ENCODE data around the gene ZNF785. TPM values are rescaled to one million over a fixed set of nuclear protein-coding genes. Genes with fewer than 3 reads are reported as not detected.

Gene ZNF785
- total RNA-seq, 1 experiment from 2014 or later = 18.8 TPM

- TF ChIP-seq, protein P1, sequence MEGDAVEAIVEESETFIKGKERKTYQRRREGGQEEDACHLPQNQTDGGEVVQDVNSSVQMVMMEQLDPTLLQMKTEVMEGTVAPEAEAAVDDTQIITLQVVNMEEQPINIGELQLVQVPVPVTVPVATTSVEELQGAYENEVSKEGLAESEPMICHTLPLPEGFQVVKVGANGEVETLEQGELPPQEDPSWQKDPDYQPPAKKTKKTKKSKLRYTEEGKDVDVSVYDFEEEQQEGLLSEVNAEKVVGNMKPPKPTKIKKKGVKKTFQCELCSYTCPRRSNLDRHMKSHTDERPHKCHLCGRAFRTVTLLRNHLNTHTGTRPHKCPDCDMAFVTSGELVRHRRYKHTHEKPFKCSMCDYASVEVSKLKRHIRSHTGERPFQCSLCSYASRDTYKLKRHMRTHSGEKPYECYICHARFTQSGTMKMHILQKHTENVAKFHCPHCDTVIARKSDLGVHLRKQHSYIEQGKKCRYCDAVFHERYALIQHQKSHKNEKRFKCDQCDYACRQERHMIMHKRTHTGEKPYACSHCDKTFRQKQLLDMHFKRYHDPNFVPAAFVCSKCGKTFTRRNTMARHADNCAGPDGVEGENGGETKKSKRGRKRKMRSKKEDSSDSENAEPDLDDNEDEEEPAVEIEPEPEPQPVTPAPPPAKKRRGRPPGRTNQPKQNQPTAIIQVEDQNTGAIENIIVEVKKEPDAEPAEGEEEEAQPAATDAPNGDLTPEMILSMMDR (conservative IDR thresholded peaks at IDR 0.05) = peak; percentile 87
Measured at GRCh38 chr16:30628628-30629540, 43.4 kb upstream of the ZNF785 start.

More at GRCh38 chr16:30628628-30629540, 43.4 kb upstream of the ZNF785 start:
- Histone ChIP-seq H2AK5ac (ENCODE audit: insufficient read length, low read length) (no peak overlapping the region), H4K20me1 (ENCODE audit: control insufficient read depth, insufficient read depth, insufficient read length) (no peaks in the 10 kb centered on the region), H3K23ac (ENCODE audit: insufficient read length, low read depth, low read length) (no peak overlapping the region), H4K8ac (replicated peaks; ENCODE audit: insufficient read length, low read depth, low read length) (no peak overlapping the region), H3K79me1 (ENCODE audit: insufficient read depth, low read depth, low read length, poor library complexity, severe bottlenecking) (no peaks in the 10 kb centered on the region), H3K14ac (ENCODE audit: insufficient read depth, low read length) (no peak overlapping the region), H3K4me1 (ENCODE audit: insufficient read depth, low read length) (no peaks in the 10 kb centered on the region), H2BK12ac (ENCODE audit: insufficient read length, low read depth, low read length) (no peak overlapping the region), H2AFZ (ENCODE audit: low read length) (no peak overlapping the region), H2BK120ac (ENCODE audit: low read depth, low read length, poor library complexity, severe bottlenecking) (no peak overlapping the region), H3K23me2 (ENCODE audit: insufficient read length, low read depth, low read length, poor library complexity, severe bottlenecking) (no peaks in the 10 kb centered on the region), H3K9me3 (ENCODE audit: control insufficient read depth, low read depth, low read length) (no peaks in the 10 kb centered on the region), H3K27ac (ENCODE audit: insufficient read length, low read depth, low read length) (no peak overlapping the region), H3K27me3 (ENCODE audit: insufficient read depth, low read length) (no peaks in the 10 kb centered on the region), H4K5ac (ENCODE audit: insufficient read length, low read depth, low read length) (no peak overlapping the region), H3K4me2 (ENCODE audit: insufficient read depth, insufficient read length, low read length) (no peak overlapping the region), H3K79me2 (ENCODE audit: insufficient read depth, low read length) (no peaks in the 10 kb centered on the region), H3T11ph (ENCODE audit: low read length) (no peak overlapping the region), H3K56ac (ENCODE audit: insufficient read length, low read depth, low read length) (no peak overlapping the region), H2BK5ac (ENCODE audit: insufficient read length, low read length) (no peak overlapping the region), H3K4ac (ENCODE audit: low read depth, low read length) (no peak overlapping the region), H4K91ac (ENCODE audit: insufficient read length, low read depth, low read length) (no peak overlapping the region), H2BK20ac (ENCODE audit: low read depth, low read length, poor library complexity, severe bottlenecking) (no peak overlapping the region), H3K18ac (ENCODE audit: insufficient read length, low read depth, low read length) (no peak overlapping the region), H3K9ac (ENCODE audit: extremely low read depth, insufficient read length, low read length) (no peak overlapping the region), H2BK15ac (ENCODE audit: low read depth, low read length) (no peak overlapping the region)
- Mint-ChIP-seq H3K4me3 (no peak overlapping the region), H3K4me1 (no peaks in the 10 kb centered on the region; a peak in 1 of 4 replicates), H3K9me3 (no peaks in the 10 kb centered on the region), H3K27ac (no peak overlapping the region), H3K27me3 (ENCODE audit: low read depth) (peaks cover 10% of the 10 kb centered on the region), H3K36me3 (ENCODE audit: insufficient read depth in 1 of 3, low read depth in 3 of 3) (no peaks in the 10 kb centered on the region)
- peak; percentile 79 for DNase-seq
- no CpG with 5 or more reads among the region's 18 CpGs for WGBS (ENCODE audit: extremely low coverage, insufficient read length, low lambda C conversion rate)
